ENCODE results near the gene IL5.

IL5 gene

DNA sequence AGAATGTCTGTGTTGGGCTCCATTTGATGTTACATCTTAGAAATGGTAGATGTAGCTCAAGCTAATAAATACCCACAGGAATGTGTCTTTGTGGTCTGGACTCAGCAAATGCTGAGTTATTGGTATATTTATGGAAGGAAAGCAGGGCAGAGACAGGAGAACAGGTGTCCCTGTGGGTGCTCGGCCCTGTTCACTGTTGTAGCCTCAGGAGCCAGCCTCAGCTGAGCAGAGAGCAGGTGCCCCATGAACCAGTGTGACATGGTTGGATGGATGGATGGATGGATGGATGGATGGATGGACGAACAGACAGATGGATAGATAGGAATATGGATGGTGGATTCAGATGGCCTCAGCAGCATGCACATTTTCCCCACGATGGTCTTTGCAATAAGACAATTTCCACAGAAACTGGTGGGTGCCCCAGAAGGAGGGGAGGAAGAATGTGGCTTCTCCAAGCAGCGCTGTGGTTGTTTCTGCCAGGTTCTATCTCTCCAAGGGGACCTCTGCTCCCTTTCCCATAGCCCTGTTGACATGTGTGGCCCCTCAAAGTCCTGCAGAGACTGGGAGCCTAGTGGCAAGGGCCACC is 44.5 kb downstream of the IL5 start:
- H3K4me3 ChIP-seq (ENCODE audit: control insufficient read depth, low read depth, low read length), result no peak overlapping the region

DNA sequence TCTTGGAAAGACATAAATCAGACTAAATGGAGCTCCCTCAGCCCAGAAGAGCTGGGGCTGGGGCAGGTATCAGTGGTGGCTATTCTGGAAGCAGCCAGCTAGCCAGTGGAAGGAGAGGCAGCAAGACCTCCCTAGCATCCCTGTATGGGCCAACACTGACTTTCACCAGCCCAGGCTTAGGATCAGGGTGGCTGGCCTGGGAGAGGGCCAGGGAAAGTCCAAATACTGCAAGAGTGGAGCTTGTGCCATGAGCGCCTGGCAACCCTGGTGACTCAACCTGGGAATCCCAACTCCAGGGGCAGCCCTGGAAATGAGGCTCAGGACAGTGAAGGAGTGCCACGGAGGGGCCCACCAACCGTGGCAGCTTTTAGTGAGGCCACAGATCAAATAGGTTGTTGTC is 45.2 kb downstream of the IL5 start:
- TF ChIP-seq, protein P1, sequence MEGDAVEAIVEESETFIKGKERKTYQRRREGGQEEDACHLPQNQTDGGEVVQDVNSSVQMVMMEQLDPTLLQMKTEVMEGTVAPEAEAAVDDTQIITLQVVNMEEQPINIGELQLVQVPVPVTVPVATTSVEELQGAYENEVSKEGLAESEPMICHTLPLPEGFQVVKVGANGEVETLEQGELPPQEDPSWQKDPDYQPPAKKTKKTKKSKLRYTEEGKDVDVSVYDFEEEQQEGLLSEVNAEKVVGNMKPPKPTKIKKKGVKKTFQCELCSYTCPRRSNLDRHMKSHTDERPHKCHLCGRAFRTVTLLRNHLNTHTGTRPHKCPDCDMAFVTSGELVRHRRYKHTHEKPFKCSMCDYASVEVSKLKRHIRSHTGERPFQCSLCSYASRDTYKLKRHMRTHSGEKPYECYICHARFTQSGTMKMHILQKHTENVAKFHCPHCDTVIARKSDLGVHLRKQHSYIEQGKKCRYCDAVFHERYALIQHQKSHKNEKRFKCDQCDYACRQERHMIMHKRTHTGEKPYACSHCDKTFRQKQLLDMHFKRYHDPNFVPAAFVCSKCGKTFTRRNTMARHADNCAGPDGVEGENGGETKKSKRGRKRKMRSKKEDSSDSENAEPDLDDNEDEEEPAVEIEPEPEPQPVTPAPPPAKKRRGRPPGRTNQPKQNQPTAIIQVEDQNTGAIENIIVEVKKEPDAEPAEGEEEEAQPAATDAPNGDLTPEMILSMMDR (IDR thresholded peaks at IDR 0.05; ENCODE audit: control insufficient read depth, insufficient read depth, low read depth, low read length, missing control alignments), result no peak
- no peak for DNase-seq (ENCODE audit: low read depth)
- H3K4me3 ChIP-seq (ENCODE audit: control insufficient read depth, low read depth, low read length), result no peak overlapping the region

More for the DNA sequence above, 44.5 kb downstream of the IL5 start:
- TF ChIP-seq, protein P1 (IDR thresholded peaks at IDR 0.05; ENCODE audit: control insufficient read depth, insufficient read depth, low read depth, low read length, missing control alignments), result no peak
- DNase-seq (ENCODE audit: low read depth), result no peak

DNA sequence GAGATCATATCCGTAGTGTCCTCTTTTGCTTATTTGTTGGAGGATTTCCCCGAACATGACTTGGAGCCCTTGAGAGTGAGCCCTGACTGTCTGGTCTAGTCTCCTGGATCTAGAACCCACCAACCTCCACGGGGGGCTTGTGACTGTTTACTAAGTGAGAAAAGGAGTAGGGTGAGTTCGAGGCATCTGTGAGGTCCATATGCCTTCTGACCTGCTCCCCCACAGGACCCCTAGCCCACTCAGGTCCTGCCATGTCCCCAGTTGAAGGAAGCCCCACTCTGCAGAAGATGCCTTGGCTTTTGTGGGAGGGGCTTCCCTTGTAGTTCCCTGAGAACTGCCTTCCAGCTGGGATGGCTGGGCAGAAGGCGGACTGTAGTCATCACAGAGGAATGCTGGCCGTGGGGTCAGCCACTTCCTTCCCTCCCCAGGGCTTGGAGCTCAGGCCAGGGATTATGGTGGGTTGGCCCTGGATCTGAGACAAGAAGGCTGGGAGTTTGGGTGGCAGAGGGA is 45.8 kb downstream of the IL5 start:
- TF ChIP-seq, protein P1 (IDR thresholded peaks at IDR 0.05; ENCODE audit: control insufficient read depth, insufficient read depth, low read depth, low read length, missing control alignments), result no peak
- H3K4me3 ChIP-seq (ENCODE audit: control insufficient read depth, low read depth, low read length), result peak overlapping the region; percentile 65
- peak; percentile 76 for DNase-seq (ENCODE audit: low read depth)

DNA sequence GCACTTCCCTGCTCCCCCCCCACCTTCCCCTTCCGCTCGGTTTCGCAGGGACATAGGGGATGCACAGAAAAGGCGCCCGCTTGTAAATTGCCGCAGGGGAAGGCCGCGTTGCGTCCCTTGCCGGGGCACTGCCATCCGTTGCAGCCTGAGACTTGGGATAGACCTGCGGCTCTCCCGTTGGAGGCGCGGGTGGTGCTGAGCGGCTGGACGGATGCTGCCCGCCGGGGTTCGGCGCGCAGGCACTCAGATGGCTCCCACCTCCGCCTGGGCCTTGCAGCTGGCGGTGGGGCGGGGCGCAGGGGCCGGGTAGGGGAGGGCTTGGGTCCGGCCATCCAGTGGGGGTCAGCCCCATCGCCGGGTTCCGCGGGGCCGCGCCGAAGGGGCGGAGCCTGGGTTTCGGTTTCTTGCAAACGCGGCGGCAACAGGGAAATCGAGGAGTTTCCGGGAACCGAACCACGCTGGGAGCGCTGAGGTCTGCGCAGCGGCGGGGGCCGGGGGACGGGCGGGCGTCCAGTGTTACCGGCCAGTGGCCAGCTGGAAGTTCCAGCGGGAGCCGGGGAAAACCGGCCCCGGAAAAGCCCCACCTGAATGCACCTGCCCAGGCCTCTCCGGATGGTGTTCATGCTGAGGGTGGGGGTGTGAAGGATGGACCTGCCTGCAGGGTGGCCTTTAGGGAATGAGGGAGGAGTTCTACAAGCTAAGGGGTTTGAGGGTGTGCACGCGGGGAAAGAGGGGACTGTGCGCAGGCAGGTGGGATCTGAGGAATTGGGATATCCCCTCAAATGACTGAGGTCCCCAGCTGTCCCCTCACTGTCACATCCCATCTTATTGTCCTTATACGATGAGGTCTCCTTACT is 46.5 kb downstream of the IL5 start:
- no peak for DNase-seq (ENCODE audit: low read depth)
- peak overlapping the region; percentile 65 for H3K4me3 ChIP-seq (ENCODE audit: control insufficient read depth, low read depth, low read length)
- TF ChIP-seq, protein P1 (IDR thresholded peaks at IDR 0.05; ENCODE audit: control insufficient read depth, insufficient read depth, low read depth, low read length, missing control alignments), result no peak

DNA sequence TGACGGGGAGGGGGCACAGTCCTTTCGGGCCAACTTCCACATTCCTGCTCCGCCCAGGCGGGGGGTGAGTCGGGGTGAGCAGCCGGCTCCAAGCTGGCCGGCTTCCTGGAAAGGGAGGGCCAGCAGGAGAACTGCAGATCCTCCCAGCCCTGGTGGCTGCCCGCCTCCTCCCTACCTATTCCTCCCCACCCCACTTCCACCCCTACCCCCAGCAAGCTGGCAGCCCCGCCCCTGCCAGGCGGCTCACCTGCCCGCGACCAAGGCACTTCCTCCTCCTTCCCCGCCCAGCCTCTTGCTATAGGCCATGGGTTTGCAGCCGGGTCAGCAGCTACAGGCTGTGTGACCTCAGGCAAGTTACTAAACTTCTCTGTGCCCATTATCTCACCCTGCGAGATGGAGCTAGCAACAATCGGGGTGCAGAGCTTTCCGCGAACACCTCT is 47.1 kb downstream of the IL5 start:
- TF ChIP-seq, protein P1 (IDR thresholded peaks at IDR 0.05; ENCODE audit: control insufficient read depth, insufficient read depth, low read depth, low read length, missing control alignments), result no peak
- H3K4me3 ChIP-seq (ENCODE audit: control insufficient read depth, low read depth, low read length), result peak overlapping the region; percentile 65
- DNase-seq (ENCODE audit: low read depth), result no peak

DNA sequence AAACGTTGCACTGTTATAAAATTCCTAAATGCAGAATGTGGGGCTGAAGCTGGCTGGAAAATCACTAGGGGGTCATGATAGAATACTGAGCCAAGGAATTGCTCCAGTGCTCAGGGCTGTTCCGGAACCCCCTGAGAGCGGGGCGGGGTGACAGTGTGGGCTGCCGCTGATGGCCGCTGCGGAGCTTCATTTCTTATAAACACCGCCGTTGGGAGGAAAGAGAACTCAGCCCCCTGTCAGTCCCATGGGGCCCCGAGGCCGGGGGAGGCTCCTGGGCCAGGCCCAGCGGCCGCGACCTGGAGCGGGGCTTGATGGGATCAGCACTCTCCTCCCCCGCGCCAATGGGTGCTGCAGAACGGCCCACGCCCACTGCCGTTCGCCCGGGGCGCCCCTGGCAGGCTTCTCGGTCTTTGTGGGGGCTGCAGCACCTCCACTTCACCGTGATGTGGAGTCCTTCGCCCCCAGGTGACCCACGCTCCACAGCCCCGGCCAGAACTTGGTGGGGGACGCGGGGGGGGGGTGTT is 47.6 kb downstream of the IL5 start:
- peak; percentile 69 for DNase-seq (ENCODE audit: low read depth)
- TF ChIP-seq, protein P1 (IDR thresholded peaks at IDR 0.05; ENCODE audit: control insufficient read depth, insufficient read depth, low read depth, low read length, missing control alignments), result no peak
- peak overlapping the region; percentile 65 for H3K4me3 ChIP-seq (ENCODE audit: control insufficient read depth, low read depth, low read length)

Measured in AG09309 (cell line).